CD1c-positive myeloid dendritic cell (primary cell): ENCODE data around the gene SIRT5.

ENCODE experiments used
- DNase-seq: peaks from one replicate; pipeline ENCODE4 v3.0.0-alpha.2; 2016; ENCODE audit errors: extremely low spot score

Gene SIRT5

GRCh38 chr6:13574571-13575376 lies at the start of gene SIRT5:
Gene SIRT5, plus strand, starts transcription at chr6:13574601. Its CDS starts 9,510 bp downstream, at chr6:13584111.
- peak; percentile 80 for DNase-seq

GRCh38 chr6:13524801-13525508 lies 49.4 kb upstream of the SIRT5 start:
- DNase-seq: no peak

- no peak for DNase-seq
Observed at GRCh38 chr6:13526357-13526726, 48.1 kb upstream of the SIRT5 start.

DNA sequence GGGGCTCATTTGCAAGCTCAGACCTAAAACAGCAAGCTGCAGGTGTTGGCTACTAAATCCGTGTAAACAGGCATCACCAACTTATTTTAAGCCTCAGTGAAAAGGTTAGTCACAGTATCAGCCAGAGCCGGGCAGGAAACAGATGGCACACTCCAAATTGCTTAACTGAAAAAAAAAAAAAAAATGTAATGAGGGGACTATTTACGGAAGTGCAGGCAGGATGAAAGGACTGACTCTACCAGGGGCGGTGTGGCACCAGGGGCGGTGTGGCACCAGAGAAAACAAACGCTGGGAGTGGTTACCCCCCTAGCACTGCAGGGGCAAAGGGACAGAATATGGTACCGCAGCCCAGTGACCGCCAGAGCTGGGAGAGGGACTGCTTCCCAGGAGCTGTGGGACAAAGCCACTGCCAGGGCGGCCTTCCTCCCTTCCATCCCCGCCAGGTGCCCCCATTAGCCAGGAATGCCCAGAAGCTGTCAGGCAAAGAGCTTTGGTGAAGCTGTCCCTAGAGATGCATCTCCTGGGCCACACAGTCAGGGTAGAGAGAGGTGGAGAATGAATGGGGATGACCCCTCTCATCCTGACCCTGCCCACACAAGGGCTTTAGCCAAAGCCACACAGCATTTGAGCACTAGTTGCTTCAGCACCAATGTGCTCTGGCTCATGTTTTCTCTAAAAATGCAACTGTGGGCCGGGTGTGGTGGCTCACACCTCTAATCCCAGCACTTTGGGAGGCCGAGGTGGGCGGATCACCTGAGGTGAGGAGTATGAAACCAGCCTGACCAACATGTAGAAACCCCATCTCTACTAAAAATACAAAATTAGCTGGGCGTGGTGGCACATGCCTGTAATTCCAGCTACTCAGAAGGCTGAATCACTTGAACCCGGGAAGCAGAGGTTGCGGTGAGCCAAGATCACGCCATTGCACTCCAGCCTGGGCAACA lies 47.4 kb upstream of the SIRT5 start:
- peak; percentile 80 for DNase-seq

DNA sequence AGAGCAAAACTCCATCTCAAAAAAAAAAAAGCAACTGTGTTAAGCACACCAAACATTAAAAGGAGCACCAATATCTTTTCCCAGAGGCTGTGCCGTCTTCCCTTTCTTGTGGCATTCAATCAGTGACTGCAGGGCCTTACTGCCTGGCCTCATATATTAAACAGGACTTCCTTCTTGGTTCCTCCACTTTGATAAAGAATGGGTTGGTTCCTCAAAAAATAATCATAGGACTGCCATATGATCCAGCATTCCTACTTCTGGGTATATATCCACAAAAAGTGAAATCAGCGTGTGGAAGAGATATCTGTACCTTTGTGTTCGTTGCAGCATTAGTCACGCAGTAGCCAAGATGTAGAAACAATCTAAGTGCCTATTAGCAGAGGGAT lies 46.7 kb upstream of the SIRT5 start:
- DNase-seq: peak; percentile 71

DNA sequence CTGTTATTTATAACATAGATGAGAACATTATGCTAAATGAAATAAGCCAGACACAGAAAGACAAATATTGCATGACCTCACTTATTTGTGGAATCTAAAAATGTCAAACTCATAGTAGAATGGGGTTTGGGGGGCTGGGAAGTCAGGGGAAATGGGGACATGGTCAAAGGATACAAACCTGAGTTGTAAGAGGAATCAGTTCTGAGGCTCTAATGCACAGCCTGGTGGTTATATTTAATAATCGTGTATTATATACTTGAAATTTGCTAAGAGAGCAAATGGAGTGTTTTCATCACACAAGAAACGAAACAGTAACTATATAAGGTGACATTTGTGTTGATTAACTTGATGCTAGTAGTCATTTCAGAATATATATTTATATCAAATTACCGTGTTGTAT lies 46.2 kb upstream of the SIRT5 start:
- no peak for DNase-seq

DNA sequence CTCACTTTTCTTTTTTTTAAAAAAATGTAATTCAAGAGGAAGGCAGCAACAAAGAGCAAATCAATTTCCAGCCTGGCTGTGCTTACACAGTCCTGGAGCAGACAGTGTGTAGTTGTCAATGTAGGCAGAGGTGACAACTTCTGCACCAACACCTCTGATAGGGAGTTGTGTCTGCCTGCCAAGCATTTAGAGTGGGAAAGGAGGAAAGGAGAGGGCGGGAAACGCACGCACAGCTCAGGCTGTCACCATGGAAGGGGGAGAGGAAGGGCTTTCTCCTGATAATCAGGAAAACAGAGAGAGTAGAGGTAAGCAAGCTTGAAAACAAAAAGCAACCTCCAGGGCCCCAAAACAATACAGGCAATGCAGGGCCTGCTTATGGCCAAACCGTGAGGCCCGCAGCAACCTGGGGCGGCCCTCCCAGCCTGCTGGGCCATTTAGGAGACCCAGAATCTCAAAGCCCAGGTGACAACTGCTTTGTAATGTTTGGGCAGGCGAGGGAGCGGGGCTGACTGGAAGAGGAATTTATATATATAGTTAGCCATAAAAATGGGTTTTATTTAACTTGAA lies 45.5 kb upstream of the SIRT5 start:
- no peak for DNase-seq

- no peak for DNase-seq
Observed at GRCh38 chr6:13531956-13532355, 42.4 kb upstream of the SIRT5 start.

- no peak for DNase-seq
Observed at GRCh38 chr6:13534536-13534935, 39.9 kb upstream of the SIRT5 start.

DNA sequence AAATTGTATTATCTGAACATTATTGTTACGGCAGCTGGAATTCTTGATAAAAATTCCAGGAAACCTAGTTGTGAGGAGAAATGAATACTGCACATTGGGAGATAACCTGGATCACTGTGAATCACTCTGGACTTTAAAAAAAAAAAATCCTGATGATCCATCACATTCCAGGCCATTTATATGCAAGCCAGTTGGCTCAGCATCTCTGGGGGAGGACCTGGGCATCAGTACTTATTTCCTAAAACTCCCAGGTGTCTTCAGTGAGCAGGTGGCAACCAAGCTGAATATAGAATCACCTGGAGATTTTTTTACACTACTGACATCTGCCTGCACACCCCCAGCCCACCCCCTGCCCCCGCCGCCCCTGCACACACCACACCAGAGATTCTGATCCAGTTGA lies 39.1 kb upstream of the SIRT5 start:
- no peak for DNase-seq

DNA sequence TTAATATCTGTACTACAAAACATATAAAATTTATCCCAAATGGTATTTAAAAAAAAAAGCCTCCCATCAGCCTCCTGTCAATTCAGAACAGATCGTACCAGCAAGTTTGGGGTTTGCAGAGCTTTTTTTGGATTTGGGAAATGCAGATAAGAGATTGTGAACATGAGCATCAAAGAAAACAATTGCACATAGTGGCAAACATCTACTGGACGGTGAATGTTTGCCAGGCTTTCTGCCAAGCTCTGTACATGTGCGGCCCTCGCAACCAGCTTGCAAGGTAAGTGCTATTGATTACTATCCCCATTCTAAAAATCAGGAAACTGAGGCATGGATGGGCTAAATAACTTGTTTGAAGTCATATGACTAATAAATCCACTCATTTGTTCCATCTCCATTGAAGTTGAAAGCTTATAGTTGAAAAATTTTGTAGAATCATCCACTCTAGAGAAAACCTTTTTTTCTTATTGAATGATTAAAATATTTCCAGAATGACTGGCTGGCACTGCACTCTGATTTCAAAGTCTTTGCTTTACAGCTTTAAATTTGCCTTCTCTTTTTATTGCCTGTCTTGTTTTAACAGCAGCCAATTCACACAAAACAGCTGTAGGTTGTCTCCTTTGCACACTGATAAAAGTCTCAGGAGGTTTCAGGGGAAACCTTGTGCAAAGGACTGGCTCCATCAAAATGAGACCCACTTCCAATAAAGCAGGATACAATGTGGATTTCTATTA lies 37.4 kb upstream of the SIRT5 start:
- DNase-seq: no peak

GRCh38 chr6:13537527-13537897 lies 36.9 kb upstream of the SIRT5 start:
- no peak for DNase-seq

DNA sequence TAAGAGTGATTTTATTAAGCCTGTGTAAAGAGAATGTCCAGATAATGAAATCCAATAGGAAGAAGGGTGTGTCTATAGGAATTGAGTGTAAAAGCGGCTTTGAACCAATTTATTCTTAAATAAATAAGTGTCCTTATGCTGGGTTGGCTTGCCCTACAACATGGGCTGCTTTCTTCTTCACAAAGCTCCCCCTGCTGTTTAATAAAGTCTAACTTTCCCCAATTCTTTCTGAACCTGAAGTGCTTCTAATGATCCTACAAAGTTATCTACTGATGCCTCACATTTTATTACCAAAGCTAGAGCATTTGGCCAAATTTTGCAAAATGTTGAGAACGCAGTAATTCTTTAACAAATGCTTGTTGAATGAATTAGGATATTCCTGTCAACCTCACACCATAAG lies 36.3 kb upstream of the SIRT5 start:
- DNase-seq: peak; percentile 46

DNA sequence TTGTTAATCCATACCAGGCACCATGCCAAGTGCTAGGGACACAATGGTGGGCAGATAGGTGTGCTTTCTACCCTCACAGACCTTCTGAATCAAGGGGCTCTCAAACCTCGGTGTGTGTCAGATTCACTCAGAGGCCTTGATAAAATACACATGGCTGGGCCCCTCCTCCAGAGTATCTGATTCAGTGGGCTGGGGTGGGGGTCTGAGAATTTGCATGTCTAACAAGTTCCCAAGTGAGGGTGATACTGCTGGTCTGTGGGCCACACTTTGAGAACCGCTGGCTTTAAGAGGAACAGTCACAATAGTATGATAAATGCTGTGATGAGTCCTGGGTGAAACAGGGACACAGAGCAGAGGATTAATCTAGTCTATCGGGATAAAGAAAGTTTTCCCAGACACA lies 35.8 kb upstream of the SIRT5 start:
- DNase-seq: no peak

- DNase-seq: no peak
Observed at GRCh38 chr6:13539572-13539971, 34.8 kb upstream of the SIRT5 start.

DNA sequence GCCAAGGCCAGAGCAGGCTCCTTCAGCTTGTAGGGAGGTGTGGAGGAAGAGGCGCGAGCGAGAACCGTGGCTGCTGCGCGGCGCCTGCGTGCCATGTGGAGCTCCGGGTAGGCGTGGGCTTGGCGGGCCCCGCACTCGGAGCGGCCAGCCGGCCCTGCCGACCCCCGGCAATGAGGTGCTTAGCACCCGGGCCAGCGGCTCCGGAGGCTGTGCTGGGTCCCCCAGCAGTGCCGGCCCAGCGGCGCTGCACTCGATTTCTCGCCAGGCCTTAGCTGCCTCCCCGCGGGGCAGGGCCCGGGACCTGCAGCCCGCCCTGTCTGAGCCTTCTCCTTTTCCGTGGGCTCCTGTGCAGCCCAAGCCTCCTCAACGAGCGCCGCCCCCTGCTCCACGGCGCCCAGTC lies 32.9 kb upstream of the SIRT5 start:
- no peak for DNase-seq

- no peak for DNase-seq
Observed at GRCh38 chr6:13544454-13545186, 29.8 kb upstream of the SIRT5 start.

GRCh38 chr6:13545885-13546284 lies 28.5 kb upstream of the SIRT5 start:
- no peak for DNase-seq

GRCh38 chr6:13548500-13549210 lies 25.7 kb upstream of the SIRT5 start:
- DNase-seq: no peak

DNA sequence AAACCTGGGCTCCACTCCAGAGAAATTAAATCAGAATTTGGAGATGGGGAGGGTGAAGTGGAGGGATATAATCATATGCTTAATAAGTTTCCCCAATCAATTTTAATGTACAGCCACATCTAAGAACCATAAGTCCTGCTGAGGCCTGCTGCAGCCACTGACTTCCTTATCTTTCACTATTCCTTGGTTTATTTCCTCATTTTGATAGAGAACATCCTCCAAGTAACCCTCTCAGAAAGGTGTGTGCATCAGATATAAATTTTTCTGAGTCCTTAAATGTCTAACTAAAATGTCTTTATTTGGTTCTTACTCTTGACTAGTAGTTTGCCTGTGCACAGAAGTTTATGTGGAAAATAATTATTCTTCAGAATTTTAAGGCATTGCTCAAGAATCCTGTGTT lies 23.7 kb upstream of the SIRT5 start:
- peak; percentile 19 for DNase-seq
